ENCODE data around the gene HMCN2.
"Not testable (repeated sequence)": the region's sequence is repeated elsewhere in the genome, so short reads cannot be mapped to it uniquely, and the experiment has no call there.

The HMCN2 gene

GRCh38 chr9:130337784-130338380 is 72.3 kb downstream of the HMCN2 start:
- no peak overlapping the region for H3K4me3 ChIP-seq (replicated peaks; ENCODE audit: low read depth, low read length)
- no peak for TF ChIP-seq CTCF (IDR thresholded peaks at IDR 0.05; ENCODE audit: low read depth, low read length, missing control alignments)
- no peak for DNase-seq (ENCODE audit: extremely low read depth, low read depth)

- not testable (repeated sequence) for DNase-seq (ENCODE audit: extremely low read depth, low read depth); H3K4me3 ChIP-seq (replicated peaks; ENCODE audit: low read depth, low read length)
Observed at GRCh38 chr9:130338891-130339290, 73.3 kb downstream of the HMCN2 start.

GRCh38 chr9:130339306-130339705 is 73.7 kb downstream of the HMCN2 start:
- H3K4me3 ChIP-seq (replicated peaks; ENCODE audit: low read depth, low read length), result no peak overlapping the region
- no peak for TF ChIP-seq CTCF (IDR thresholded peaks at IDR 0.05; ENCODE audit: low read depth, low read length, missing control alignments)
- DNase-seq (ENCODE audit: extremely low read depth, low read depth), result no peak

- no peak overlapping the region for H3K4me3 ChIP-seq (replicated peaks; ENCODE audit: low read depth, low read length)
- DNase-seq (ENCODE audit: extremely low read depth, low read depth), result no peak
- no peak for TF ChIP-seq CTCF (IDR thresholded peaks at IDR 0.05; ENCODE audit: low read depth, low read length, missing control alignments)
Observed at GRCh38 chr9:130340011-130340410, 74.5 kb downstream of the HMCN2 start.

DNA sequence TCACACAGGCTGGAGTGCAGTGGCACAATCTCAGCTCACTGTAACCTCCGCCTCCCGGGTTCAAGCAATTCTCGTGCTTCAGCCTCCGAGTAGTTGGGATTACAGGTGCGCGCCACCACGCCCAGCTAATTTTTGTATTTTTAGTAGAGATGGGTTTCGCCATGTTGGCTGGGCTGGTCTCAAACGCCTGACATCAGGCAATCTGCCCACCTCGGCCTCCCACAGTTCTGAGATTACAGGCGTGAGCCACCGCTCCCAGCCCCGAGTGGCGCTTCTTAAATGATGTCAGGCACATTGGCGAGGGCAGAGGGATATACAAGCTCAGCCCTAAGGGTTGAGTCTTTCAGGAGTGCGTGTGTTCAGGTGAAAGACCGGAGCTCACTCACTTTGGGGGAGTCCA is 75.0 kb downstream of the HMCN2 start:
- not testable (repeated sequence) for H3K4me3 ChIP-seq (replicated peaks; ENCODE audit: low read depth, low read length); DNase-seq (ENCODE audit: extremely low read depth, low read depth)

GRCh38 chr9:130341128-130341527 is 75.6 kb downstream of the HMCN2 start:
- DNase-seq (ENCODE audit: extremely low read depth, low read depth), result no peak
- no peak for TF ChIP-seq CTCF (IDR thresholded peaks at IDR 0.05; ENCODE audit: low read depth, low read length, missing control alignments)
- H3K4me3 ChIP-seq (replicated peaks; ENCODE audit: low read depth, low read length), result no peak overlapping the region

- TF ChIP-seq CTCF (IDR thresholded peaks at IDR 0.05; ENCODE audit: low read depth, low read length, missing control alignments), result no peak
- no peak for DNase-seq (ENCODE audit: extremely low read depth, low read depth)
- no peak overlapping the region for H3K4me3 ChIP-seq (replicated peaks; ENCODE audit: low read depth, low read length)
Observed at GRCh38 chr9:130341839-130342713, 76.5 kb downstream of the HMCN2 start.

DNA sequence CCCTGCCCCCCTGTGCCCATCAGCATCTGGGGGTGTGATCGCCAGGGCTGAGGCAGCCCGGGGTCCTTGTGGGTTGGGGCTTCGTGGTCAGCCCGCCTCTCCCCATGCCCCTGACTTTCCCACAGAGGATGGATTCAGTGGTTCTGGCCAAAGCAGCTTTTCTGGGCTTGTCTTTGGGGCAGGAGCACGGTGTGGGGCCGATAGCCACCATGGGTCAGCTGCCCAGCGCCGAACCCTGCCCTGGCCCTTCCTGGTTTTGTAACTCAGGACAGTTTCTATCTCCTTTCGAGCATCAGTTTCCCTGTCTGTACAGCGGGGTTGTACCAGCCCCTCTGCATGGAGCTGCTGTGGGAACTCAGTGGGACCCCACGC is 77.1 kb downstream of the HMCN2 start:
- no peak overlapping the region for H3K4me3 ChIP-seq (replicated peaks; ENCODE audit: low read depth, low read length)
- DNase-seq (ENCODE audit: extremely low read depth, low read depth), result no peak
- TF ChIP-seq CTCF (IDR thresholded peaks at IDR 0.05; ENCODE audit: low read depth, low read length, missing control alignments), result no peak

All from HFF-Myc (cell line).